NCI-H128 (cell line): ENCODE data around the gene KLRC2.
"Not testable (repeated sequence)": the region's sequence is repeated elsewhere in the genome, so short reads cannot be mapped to it uniquely, and the experiment has no call there.

Experiments used
- DNase-seq: peaks from one replicate; lab custom pipeline; 2025; ENCODE audit not compliant: unreplicated experiment; lab: John Stamatoyannopoulos, UW

KLRC2 gene

DNA sequence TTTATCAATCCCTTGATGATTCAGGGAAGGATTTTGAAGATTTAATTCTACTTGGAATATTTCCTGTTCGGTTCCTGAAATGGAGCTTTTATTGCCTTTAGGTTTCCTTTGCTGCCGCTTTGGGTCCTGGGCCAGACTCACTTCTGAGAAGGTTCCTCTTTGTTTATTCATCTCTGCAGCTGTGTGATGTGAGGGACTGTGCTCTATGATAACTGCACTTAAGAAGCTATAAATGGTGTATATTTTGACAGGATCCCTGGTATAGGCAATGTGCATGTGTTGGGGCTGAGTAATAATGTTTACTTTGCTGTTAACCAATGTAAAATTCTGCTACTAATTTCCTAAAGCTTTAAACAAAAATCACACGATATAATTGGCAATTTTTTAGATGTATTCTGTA lies at the start of gene KLRC2:
KLRC2 (minus strand) TSS at position 195 of the 400 bp plus-strand sequence; CDS start at position 171, 24 bp downstream.
- DNase-seq: not testable (repeated sequence)

- not testable (repeated sequence) for DNase-seq
Measured at GRCh38 chr12:10481901-10482300, 46.1 kb upstream of the KLRC2 start.

DNA sequence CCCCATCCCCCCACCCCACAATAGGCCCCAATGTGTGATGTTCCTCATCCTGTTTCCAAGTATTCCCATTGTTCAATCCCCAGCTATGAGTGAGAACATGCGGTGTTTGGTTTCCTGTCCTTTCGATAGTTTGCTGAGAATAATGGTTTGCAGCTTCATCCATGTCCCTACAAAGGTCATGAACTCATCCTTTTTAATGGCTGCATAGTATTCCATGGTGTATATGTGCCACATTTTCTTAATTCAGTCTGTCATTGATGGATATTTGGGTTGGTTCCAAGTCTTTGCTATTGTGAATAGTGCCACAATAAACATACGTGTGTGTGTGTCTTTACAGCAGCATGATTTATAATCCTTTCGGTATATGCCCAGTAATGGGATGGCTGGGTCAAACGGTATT lies 37.0 kb upstream of the KLRC2 start:
- not testable (repeated sequence) for DNase-seq

- no peak for DNase-seq
Measured at GRCh38 chr12:10469701-10470100, 33.9 kb upstream of the KLRC2 start.

- no peak for DNase-seq
Measured at GRCh38 chr12:10466311-10466710, 30.5 kb upstream of the KLRC2 start.

DNA sequence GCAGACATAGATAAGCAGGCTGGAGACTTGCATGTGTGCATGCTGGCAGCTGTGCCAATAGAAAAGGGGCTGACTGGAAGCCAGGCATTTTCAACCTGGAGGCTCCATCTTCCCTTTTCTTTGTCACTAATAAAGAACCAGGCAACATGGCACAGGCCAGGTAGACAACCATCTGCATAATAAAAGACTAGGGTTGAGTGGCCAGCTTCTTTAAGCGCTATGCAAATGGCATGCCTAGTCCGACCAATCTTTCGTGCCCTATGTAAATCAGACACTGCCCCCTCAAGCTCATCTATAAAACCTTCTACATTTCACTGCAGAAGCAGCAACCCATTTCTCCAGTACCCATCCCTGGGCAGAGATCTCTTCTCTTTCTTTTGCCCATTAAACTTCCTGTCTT lies 21.9 kb upstream of the KLRC2 start:
- DNase-seq: no peak

GRCh38 chr12:10456856-10457255 lies 21.0 kb upstream of the KLRC2 start:
- DNase-seq: no peak

GRCh38 chr12:10455766-10456165 lies 20.0 kb upstream of the KLRC2 start:
- DNase-seq: no peak

DNA sequence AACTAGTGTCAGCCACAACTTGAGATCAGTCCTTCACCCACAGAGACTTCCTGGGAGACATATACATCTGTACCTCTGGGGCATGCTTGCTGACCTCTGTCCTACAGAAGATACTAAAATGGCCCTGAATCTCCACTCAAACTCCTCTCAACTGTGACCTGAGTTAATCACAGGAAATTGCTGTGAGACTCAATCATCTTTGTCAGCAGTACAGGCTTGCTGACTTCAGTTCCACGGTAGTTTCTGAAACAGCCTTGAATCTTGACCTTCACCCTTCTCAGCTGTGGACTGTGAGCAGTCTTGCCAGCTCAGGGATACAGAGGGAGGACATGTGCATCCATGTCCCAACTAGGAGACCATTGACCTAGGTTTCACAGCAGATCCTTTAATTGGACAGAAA lies 18.7 kb upstream of the KLRC2 start:
- DNase-seq: no peak

- no peak for DNase-seq
Measured at GRCh38 chr12:10453156-10453555, 17.3 kb upstream of the KLRC2 start, which contains the start of gene KLRC1. TSS of gene KLRC1 (minus strand) at chr12:10453377. CDS start at chr12:10451156, 2,221 bp downstream.

GRCh38 chr12:10448236-10448635 lies 12.4 kb upstream of the KLRC2 start:
- DNase-seq: no peak

GRCh38 chr12:10446052-10446451 lies 10.2 kb upstream of the KLRC2 start:
- DNase-seq: not testable (repeated sequence)

DNA sequence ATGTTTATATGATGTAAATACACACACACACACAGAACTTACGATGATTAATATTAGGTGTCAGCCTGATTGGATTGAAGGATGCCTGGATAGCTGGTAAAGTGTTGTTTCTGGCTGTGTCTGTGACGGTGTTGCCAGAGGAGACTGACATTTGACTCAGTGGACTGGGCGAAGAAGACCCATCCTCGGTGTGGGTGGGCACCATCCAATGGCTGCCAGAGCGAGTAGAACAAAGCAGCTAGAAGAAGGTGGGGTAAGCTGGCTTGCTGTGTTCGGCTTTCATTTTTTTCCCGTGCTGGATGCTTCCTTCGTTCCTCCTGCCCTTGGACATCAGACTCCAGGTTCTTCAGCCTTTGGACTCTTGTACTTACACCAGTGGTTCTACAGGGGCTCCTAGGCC lies 5.3 kb upstream of the KLRC2 start:
- DNase-seq: not testable (repeated sequence)

DNA sequence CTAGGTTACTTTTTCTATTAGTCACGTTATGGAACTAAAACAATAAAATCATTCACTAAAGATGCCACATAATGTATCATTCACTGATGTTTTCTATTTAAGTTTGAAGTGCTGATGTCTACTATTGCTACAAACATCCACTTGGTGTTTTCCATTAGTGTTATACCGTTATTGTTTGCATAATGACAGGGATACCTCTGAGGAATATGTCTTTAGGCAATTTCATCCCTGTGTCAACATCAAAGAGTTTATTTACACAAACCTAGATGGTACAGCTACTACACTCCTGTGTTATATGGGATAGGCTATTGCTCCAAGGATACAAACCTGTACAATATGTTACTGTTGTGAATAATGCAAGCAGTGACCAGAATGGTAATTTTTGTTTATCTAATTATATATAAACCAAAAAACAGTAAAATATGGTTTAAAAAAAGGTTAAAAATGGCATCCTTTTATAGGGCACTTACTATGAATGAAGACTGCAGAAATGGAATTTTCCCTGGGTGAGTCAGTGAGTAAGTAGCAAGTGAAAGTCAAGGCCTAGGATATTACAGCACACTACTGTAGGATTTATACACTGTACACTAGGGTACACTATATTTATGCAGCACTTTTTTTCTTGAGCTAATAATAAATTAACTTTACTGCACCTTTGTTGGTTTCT lies 3.9 kb upstream of the KLRC2 start:
- DNase-seq: not testable (repeated sequence)

DNA sequence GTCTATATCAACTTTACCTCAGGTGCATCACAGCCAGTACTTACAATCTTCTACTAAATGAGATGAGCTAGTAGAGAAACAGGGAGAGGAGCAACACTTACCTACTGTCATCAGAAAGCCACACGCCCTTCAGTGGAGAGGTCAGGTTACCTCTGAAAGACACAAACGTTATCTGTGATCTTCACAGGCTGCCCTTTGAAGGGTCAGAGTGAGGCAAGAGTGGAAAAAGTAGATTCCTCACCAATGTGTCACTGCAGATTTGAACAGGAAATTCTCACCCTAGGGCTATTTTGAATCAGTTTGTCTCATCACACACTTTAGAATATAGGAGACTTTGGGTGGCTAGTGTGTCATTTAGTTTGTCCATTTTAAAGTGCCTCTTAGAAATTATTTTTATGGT lies 1.8 kb upstream of the KLRC2 start:
- not testable (repeated sequence) for DNase-seq

DNA sequence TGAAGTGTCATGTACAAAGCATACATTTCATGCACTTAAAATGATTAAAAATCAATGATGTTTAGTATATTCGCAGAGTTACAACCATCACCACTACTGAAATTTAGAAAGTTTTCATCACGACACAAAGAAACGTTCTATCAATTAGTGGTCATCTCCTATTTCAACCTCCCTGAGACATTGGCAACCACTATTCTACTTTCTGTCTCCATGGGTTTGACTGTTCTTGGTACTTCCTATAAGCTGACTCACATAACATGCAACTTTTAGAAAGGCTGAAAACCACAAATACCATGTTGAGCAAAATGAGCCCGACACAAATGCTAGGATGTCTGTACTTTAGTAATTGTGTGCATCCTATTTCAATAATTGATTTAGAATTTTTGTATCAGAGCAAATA lies 5.2 kb downstream of the KLRC2 start:
- not testable (repeated sequence) for DNase-seq

GRCh38 chr12:10425938-10426337 lies 9.9 kb downstream of the KLRC2 start:
- not testable (repeated sequence) for DNase-seq

DNA sequence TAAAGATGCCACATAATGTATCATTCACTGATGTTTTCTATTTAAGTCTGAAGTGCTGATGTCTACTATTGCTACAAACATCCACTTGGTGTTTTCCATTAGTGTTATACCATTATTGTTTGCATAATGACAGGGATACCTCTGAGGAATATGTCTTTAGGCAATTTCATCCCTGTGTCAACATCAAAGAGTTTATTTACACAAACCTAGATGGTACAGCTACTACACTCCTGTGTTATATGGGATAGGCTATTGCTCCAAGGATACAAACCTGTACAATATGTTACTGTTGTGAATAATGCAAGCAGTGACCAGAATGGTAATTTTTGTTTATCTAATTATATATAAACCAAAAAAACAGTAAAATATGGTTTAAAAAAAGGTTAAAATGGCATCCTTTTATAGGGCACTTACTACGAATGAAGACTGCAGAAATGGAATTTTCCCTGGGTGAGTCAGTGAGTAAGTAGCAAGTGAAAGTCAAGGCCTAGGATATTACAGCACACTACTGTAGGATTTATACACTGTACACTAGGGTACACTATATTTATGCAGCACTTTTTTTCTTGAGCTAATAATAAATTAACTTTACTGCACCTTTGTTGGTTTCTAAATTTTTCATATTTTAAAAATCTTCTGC lies 11.4 kb downstream of the KLRC2 start:
- DNase-seq: not testable (repeated sequence)

- not testable (repeated sequence) for DNase-seq
Measured at GRCh38 chr12:10422159-10422558, 13.7 kb downstream of the KLRC2 start.

DNA sequence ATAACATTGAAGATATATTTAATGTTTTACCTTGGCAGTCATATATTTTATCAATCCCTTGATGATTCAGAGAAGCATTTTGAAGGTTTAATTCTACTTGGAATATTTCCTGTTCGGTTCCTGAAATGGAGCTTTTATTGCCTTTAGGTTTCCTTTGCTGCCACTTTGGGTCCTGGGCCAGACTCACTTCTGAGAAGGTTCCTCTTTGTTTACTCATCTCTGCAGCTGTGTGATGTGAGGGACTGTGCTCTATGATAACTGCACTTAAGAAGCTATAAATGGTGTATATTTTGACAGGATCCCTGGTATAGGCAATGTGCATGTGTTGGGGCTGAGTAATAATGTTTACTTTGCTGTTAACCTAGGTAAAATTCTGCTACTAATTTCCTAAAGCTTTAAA lies 15.5 kb downstream of the KLRC2 start, which contains the start of gene KLRC3:
KLRC3 (minus strand) TSS at position 262 of the 400 bp plus-strand sequence; CDS start at position 217, 45 bp downstream.
- DNase-seq: not testable (repeated sequence)

GRCh38 chr12:10409392-10409791 lies 26.4 kb downstream of the KLRC2 start, which contains the start of gene KLRC4:
TSS of gene KLRC4 (minus strand) at chr12:10409757. CDS start at chr12:10409575, 182 bp downstream.
- DNase-seq: no peak

GRCh38 chr12:10408842-10409241 lies 27.0 kb downstream of the KLRC2 start:
- DNase-seq: no peak
